Stimulated activated CD4-positive, alpha-beta T cell treated with anti-CD3 and anti-CD28 coated beads, Interleukin-1b, Interleukin-23, amount 100 ng/mL, for 1 hour (primary cell): ENCODE measurements around the gene KLHL40.

ENCODE experiments used
- DNase-seq, 2 donors: peaks; one replicate each; pipeline ENCODE4 v3.0.0-alpha.2; 2020; ENCODE audit warnings: low read depth in 2 of 2

The KLHL40 gene

DNA sequence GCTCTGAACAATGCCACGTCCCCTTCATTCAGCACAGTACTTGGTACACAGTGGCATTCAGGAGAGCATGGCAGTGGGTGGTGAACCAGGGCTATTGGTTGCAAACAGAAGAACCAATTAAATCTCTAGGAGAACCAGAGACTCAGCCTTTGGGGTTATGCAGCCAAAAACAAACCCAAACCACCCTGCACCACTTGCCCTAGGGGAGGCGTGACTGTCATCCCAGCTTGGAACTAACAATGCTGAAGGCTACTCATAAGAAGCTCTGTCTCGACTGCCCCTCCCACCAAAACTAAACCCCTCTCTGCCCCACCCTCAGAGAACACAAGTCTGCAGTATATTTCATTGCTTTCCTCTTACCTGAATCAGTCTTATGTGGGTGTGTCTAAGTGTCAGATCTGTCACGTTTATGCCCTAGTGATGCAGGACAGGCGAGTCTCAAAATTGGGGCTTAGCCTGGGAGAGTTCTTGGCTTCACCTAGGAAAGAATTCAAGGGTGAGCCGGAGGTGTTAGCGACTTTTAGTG is 15.2 kb upstream of the KLHL40 start:
- DNase-seq, result no peak

DNA sequence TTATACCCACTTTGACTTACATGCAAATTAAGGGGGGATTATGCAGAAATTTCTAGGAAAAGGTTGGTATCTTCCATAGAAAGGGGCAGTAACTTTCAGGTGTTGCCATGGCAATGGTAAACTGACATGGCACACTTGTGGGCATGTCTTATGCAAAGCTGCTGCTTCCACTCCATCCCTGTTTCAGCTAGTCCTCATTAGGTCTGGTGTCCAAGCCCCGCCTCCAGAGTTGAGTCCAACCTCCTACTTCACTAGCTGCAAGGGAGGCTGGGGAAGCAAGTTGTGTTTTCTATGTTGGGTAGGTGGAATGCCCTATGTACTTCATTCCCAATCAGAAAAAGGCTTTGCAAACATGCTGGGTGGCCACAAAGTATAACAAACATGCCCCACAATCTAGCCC is 14.7 kb upstream of the KLHL40 start:
- DNase-seq, result no peak

DNA sequence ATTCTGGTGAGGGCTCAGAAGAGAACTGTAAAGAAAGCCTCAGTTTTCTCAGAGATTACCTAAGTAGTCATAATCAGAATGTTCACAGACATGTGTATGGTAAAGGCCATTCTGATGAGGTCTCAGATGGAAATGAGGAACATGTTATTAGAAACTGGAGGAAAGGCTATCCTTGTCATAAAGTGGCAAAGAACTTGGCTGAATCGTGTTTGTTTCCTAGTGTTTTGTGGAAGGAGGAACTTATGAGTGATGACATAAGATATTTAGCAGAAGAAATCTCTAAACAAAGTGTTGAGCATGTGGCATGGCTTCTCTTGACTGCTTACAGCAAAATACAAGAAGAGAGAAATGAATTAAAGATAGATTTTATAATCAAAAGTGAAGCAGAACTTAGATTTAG is 12.8 kb upstream of the KLHL40 start:
- DNase-seq, result no peak

DNA sequence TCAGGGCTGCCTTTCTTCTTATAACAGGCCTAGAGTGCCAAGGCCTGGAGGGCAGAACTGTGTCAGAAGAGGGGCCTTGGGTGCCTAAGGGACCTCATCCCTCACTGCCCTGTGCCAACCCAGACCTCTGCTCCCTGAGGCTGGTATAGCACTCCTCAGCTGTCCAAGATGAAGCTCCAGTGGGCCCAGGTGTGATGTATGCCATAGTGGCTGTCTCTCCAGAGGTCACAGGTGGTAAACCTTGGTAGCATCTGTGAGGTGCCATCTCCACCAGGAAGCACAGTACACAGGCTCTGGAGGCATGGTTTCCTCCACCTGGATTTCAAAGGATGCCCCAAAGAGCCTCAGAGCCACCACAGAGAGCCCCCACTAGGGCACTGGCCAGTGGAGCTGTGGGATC is 12.3 kb upstream of the KLHL40 start:
- no peak for DNase-seq

DNA sequence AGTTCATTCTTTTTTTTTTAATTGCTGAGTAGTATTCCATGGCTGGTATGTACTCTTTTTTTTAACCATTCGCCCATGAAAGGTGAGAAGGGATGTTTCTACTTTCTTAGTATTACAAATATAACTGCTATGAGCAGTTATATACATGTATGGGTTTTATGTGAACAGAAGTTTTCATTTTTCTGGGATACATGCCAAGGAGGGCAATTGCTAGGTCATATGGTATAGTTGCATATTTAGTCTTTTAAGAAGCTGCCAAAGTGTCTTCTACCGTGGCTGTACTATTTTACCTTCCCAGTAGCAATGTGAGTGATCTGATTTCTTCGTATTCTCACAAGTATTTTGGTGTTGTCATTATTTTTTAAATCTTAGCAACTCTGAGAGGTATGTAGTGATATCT is 11.2 kb upstream of the KLHL40 start:
- DNase-seq, result no peak

DNA sequence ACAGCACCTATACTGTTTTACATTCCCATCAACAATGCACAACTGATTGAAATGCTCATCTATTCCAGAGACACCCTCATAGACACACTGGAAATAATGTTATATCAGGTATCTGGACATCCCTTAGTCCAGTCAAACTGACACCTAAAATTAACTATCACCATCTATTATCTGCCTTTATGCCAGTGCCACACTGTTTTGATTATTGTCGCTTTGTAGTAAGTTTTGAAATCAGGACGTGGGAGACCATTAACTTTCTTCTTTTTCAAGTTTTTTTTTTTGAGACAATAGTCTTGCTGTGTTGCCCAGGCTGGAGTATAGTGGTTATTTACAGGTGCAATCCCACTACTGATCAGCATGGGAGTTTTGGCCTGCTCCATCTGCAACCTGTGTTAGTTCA is 9.4 kb upstream of the KLHL40 start:
- DNase-seq, result no peak

DNA sequence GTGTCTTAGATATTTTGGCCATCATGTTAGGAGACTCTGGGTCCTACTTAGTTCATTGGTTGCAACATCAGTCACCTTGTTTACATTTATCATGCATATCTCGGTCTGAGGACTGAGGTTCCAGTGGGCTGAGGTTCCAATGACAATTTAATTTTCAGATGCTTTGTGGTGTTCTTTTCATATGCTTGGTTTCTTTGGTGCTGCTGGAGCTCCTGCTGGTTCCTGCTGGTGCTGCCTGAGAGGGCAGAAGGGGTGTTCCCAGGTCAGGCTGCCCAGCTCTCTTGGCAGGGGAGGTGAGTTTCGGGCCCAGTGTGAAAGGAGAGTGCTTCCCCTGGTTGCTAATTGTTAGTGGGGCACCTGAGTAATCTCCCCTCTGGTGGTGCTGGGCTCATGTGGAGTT is 6.9 kb upstream of the KLHL40 start:
- DNase-seq, result no peak

DNA sequence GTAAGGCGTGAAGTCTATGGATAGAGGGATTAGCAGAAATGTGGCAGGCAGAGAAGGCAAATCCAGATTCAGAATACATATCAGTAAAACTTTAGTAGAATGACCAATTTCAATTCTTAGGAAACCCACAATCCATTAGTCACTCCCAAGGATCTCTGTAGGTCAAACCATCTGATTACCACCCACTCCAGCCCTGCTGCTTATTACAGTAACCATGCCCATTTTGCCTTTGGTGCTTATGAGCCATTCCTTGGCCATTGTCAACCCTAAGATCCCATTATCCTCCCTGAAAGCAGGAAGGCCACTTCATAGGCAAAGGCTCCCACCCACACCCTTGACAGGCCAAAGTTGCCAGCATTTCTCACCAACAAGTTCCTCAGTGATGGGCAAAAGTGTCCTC is 5.1 kb upstream of the KLHL40 start:
- no peak for DNase-seq

DNA sequence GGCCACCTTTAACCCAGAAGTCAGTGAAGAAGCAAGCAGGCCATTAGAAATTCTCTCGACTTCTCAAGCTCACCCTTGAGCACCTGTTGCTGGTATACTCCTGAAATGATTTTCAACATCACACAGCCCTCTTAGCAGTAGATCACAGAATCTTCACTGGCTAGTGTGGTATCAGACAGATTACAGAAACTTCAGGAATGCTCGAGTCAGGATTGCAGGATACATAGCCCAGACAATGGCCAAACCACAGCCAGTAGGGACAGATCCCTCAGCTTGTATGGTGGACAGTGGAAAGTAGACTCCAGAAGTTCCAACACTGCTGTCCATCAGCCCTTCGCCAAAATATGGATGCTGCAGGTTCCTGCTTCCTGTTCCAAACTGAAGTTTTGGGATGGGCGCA is 4.5 kb upstream of the KLHL40 start:
- DNase-seq, result no peak

DNA sequence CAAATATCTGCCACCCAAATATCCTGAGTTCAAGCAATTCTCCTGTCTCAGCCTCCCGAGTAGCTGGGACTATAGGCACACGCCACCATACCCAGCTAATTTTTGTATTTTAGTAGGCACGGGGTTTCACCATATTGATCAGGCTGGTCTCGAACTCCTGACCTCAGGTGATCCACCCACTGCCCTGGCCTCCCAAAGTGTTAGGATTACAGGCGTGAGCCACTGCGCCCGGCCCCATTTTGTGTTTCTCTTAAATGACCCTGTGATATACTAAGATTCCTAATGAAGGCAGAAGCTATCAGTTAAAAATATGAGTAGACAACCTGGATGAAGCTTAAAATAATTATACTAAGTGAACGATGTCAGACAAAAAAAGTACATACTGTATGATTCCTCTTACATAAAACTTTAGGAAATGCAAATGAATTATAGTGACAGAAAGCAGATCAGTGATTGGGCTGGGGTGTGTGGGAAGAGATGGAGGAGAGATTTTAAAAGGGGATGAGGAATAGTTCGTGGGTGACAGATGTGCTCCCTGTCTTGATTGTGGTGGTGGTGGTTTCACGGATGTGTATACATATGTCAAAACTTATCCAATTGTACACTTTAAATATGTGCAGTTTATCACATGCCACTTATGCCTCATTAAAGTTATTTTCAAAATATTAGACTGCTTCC is 3.8 kb upstream of the KLHL40 start:
- no peak for DNase-seq

DNA sequence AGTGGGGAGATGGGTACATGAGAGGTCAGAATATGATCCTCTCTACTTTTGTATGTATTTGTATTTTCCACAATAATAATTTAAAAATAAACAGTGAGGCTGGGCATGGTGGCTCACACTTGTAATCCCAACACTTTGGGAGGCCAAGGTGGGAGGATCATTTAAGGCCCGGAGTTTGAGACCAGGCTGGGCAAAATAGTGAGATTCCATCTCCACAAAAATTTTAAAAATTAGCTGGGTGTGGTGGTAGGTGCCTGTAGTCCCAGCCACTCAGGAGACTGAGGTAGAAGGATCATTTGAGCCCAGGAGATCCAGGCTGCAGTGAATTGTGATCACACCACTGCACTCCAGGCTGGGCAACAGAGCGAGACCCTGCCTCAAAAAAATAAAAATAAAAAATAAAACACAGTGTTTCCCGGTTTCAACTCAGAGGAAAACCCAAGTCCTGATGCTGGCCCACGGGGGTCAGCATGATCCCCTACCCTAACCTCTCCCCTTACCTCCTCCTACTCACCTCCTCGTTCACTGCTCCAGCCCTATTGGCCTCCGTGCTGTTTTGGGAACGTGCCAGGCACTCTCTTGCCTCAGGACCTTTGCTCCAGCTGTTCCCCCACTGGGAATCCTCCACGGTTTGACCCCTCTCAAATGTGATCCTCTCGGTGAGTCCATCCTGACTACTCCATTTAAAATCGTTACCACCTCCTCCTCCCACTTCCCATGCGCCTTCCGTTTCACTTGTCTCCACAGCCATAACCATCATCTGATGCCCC is 2.9 kb upstream of the KLHL40 start:
- no peak for DNase-seq

DNA sequence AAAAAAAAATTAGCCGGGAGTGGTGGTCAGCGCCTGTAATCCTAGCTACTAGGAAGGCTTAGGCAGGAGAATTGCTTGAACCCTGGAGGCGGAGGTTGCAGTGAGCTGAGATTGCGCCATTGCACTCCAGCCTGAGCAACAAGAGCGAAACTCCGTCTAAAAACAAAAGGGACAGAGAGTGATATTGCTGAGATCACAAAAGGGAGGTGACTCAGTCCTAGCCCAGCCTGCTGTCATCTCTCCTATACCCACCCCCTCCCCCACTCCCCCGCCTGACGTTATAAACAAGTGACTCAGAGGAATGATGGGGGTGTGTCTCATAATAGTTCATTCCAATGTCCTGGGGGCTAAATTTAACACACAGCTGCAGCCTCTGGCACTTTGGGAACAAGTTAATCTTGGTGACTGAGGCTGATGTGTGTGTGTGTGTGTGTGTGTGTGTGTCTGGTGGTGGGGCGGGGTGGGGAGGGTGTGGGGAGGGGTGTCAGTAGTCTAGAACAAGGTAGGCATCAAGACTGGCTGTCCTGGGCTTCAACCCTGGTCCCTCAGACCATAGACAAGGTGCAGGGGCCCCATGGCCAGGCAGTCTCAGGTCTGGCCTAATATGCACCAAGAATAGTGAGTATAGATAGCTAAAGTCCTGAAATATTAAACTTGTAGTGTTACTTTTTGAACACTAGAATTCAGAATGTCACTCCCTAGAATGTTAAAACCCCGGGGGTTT is 1.3 kb upstream of the KLHL40 start:
- DNase-seq, result peak in 1 of 2 donors; percentile 7

DNA sequence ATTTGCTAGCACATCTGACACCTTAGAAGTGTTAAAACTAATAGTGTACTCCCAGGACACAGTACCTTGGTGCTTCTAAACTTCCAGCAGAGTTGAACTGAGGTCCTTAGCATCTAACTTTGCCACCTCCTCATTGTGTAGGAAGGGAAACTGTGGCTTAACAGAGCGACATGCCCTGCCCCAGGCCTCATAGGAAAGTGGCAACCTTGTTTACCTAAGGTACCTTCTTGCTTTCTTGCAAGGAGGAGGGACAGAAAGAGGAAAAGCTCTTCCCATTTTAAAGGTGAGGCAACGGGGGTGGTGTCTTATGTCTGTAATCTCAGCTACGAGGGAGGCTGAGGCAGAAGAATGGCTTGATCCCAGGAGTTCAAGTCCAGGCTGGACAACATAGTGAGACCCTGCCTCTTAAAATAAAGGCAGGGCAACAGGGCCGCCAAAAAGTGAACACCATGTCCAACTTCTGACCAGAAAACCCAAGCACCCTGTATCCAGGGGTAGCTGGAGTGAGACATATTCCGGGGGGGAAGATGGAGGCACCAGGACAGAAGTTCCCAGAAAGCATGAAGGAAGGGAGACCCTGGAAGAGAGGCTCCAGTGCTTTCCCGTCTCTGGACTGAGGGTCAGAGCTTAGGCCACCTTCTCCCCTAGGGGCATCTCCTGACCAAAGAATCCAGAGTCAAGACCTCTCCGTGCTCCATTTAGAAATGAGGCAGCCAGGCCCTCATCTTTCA is 540 bp upstream of the KLHL40 start:
- DNase-seq, result no peak

DNA sequence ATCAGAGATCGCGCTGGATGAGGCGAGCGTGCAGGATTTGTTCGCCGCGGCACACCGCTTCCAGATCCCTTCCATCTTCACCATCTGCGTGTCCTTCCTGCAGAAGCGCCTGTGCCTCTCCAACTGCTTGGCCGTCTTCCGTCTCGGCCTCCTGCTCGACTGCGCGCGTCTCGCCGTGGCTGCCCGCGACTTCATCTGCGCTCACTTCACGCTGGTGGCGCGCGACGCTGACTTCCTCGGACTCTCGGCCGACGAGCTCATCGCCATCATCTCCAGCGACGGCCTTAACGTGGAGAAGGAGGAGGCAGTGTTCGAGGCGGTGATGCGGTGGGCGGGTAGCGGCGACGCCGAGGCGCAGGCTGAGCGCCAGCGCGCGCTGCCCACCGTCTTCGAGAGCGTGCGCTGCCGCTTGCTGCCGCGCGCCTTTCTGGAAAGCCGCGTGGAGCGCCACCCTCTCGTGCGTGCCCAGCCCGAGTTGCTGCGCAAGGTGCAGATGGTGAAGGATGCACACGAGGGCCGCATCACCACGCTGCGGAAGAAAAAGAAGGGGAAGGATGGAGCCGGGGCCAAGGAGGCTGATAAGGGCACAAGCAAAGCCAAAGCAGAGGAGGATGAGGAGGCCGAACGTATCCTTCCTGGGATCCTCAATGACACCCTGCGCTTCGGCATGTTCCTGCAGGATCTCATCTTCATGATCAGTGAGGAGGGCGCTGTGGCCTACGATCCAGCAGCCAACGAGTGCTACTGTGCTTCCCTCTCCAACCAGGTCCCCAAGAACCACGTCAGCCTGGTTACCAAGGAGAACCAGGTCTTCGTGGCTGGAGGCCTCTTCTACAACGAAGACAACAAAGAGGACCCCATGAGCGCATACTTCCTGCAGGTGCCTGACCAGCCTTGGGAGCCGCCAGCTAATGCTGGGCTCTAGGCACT is 819 bp downstream of the KLHL40 start:
- DNase-seq, result no peak

DNA sequence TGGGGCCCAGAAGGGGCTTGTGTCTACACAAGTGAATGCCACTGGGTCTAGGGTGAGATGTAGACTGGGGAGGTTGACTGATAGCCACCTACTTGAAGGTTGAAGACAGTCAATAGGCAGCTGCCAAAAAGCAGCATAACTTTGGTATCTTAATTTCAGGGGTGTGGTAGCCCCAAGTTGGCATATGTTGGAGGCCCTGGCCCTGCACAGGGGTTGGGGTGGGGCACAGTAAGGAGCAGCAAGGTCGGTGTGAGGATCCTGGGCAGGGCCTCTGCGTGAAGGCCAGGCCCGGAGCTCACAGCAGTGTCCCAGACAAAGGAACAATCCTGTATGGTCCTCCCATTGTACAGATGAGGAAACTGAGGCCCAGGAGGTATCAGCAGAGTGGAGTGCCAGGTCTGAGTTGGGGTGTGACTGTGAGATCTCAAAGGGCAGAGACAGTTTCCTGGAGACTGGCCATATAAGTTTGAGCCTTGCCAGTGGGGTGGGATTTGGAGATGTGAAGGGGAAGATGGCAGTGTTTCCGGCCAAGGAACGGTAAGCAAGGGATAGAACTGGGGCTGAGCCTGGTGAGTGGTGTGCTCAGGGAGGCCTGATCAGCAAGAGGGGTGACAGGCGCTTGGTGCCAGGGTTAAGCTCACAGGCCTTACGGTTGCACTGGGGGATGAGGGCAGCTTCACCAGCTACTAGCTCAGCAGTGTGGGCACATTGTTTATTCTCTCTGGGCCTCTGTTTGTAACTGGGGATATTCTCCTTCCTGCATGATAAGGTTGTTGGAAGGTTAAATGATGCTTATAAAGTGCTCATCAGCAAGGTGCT is 1.7 kb downstream of the KLHL40 start:
- no peak for DNase-seq

DNA sequence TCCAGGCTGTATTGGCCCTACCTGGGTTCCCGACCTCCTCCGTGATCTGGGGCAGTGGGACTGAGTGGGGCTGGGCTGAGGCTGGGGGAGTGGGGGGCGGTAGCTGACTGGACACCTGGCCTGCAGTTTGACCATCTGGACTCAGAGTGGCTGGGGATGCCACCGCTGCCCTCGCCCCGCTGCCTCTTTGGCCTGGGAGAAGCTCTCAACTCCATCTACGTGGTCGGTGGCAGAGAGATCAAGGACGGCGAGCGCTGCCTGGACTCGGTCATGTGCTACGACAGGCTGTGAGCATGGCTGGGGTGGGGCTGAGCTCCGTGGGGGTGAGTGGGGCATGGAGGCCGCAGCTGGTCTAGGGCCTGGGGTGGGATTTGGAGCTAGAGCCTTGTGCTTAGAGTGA is 2.7 kb downstream of the KLHL40 start:
- DNase-seq, result no peak

DNA sequence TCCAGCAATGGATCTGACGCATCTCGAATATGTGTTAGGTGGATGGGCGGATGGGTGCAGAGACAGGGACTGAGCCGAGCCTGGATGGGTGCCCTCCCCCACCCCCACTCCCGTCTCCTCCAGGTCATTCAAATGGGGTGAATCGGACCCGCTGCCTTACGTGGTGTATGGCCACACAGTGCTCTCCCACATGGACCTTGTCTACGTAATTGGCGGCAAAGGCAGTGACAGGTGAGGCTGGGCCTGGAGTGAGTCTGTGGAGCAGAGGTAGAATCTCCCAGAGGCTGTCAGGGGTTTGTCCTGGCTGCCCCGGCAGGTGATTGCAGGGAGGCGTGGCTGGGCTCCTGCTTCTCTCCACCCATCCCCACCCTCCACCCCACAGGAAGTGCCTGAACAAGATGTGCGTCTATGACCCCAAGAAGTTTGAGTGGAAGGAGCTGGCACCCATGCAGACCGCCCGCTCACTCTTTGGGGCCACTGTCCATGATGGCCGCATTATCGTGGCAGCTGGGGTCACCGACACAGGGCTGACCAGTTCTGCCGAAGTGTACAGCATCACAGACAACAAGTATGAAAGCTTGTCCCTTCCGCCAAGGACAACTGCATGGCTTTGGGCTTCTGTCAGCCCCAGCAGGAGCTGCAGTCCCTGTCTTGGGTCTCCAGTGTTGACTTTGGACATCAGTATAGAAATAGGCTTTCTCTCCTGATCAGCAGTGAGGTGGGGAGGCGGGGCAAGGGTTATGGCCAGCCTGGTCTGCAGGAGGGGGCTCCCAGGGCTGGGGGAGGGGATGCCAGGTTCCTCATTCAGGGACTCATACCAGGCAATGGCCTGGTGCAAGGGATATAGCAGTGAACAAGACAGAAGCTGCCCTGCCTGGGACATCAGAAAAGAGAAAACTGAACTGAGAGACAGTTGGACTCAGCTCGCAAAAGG is 3.4 kb downstream of the KLHL40 start:
- no peak for DNase-seq

DNA sequence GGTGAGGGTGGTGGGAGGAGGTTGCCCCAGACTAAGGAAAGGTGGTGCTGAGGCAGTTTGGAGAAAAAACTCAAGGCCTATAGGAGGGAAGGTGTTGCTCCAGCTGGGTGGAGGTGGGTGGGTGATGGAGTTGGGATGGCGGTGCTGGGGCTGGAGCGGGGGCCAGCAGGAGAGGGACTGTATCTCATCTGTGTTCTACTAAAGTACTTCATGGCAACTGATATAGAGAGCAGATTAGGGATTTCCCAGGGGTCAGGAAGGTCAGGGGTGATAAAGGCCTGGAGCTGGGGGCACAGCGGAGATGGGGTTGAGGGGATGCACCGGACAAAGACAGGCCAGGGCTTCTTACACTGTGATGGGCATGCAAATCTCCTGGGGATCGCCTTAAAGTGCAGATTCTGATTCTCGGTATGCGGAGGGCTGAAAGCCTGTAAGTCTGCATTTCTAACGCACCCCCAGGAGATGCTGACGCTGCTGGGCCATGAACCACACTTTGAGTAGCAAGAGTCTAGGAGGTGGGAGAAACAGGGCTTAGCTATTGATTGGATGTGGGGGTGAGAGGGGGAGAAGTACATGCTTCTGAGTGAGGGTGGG is 4.2 kb downstream of the KLHL40 start:
- no peak for DNase-seq

DNA sequence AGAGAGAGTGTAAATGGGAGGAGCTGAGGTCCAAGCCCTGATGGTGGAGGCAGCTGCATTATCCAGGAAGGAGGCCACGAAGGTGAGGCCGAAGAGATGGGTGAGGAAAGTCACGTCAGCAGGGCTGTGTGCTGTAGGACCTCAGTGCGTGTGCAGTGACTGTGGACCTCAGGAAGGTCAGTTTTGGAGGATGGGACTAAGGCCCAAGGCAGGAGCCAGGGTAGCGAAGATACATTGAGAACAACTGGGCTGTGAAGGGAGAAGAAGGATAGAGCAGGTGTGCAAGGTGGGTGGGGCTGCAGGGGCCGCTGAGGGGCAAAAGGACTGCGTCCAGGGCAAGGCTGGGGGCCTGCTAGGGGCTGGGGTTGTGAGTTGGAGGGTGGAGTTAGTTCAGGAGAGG is 4.9 kb downstream of the KLHL40 start:
- DNase-seq, result no peak
